Esophagus muscularis mucosa (tissue), 4 donors: ENCODE data around the gene PUSL1.

Source experiments
- CTCF ChIP-seq, 3 experiments: fragments of 200-600 bp in 2 of 3; fragments of 450-650 bp in 1 of 3; sonication (generic) in 2 of 3; IDR thresholded peaks; one replicate each; pipeline ENCODE4 v1.5.1; 2017 to 2019; ENCODE audit warnings: antibody characterized with exemption in 3 of 3, mild to moderate bottlenecking in 2 of 3, moderate library complexity in 1 of 3
- EP300 ChIP-seq: sonication (generic); formaldehyde crosslinking; IDR thresholded peaks from one replicate; pipeline ENCODE4 v1.6.1; 2017; ENCODE audit warnings: antibody characterized with exemption
- POLR2A ChIP-seq: fragments of 450-650 bp; IDR thresholded peaks from one replicate; pipeline ENCODE4 v1.6.1; 2017; ENCODE audit warnings: antibody characterized with exemption, moderate library complexity, mild to moderate bottlenecking, low read depth
- POLR2AphosphoS5 ChIP-seq, 2 donors: sonication (generic); formaldehyde crosslinking; IDR thresholded peaks; one replicate each; pipeline ENCODE4 v1.6.1; 2017; ENCODE audit warnings: antibody characterized with exemption in 2 of 2

GRCh38 chr1:1295154-1295923 lies 13.1 kb upstream of the PUSL1 start:
- TF ChIP-seq CTCF (IDR thresholded peaks at IDR 0.05) (no peak), POLR2A (no peak), POLR2AphosphoS5 (IDR thresholded peaks at IDR 0.05) (no peak), EP300 (no peak)
